Measurements from ENCODE around the gene WDR89.
"Not testable (repeated sequence)": the region's sequence is repeated elsewhere in the genome, so short reads cannot be mapped to it uniquely, and the experiment has no call there.

The WDR89 gene

DNA sequence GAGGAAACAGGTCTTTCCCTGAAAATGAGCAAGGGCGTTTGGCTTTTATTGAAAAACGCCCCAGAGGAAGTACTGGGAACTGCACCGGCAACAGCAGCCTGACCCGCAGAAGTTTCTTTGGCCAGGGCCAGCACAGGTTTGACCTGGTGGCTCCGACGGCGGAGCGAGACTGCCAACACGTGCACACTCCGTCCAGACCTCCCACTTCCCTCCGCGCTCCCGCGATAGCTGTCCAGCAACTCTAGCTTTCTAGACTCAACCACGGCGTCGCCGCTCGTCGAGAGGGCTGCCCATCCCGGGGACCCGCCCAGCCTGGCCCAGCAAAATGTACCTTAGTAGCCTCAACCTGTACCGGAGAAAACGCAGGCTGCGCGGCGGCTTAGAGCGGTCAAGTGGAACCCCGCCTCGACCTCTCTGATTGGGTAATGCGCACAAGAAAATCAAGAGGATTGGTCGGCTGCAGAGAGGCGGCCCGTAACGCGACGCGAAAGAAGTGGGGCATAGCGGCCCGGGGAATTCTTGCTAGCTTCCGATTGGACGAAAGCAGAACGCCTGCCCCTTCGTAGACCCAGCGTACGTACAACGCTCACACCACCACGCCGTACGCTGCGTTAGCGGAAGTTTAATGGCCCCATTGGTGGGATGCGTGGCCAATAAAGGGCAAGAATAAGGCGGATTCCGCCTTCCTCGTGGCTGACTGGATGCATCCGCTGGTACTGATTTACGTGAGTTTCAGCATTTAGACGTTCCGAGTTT, at the start of gene WDR89:
Gene WDR89, minus strand, starts transcription at position 399 of the 756 bp plus-strand sequence. CDS start 41,929 bp downstream, outside the sequence.
- FAIRE-seq (peak; percentile 99), DNase-seq (ENCODE audit: insufficient read length, low spot score) (peak; percentile 62)

GRCh38 chr14:63689132-63689531, 47.5 kb upstream of the WDR89 start:
- DNase-seq (ENCODE audit: insufficient read length, low spot score) (no peak), FAIRE-seq (no peak)

GRCh38 chr14:63686926-63687325, 45.3 kb upstream of the WDR89 start:
- FAIRE-seq, result no peak
- DNase-seq (ENCODE audit: insufficient read length, low spot score), result no peak

- no peak for DNase-seq (ENCODE audit: insufficient read length, low spot score)
- FAIRE-seq, result no peak
Measured at GRCh38 chr14:63685401-63685800, 43.7 kb upstream of the WDR89 start.

- DNase-seq (ENCODE audit: insufficient read length, low spot score) (no peak), FAIRE-seq (no peak)
Measured at GRCh38 chr14:63682727-63683593, 41.3 kb upstream of the WDR89 start.

GRCh38 chr14:63678536-63678935, 36.9 kb upstream of the WDR89 start:
- no peak for FAIRE-seq
- DNase-seq (ENCODE audit: insufficient read length, low spot score), result no peak

DNA sequence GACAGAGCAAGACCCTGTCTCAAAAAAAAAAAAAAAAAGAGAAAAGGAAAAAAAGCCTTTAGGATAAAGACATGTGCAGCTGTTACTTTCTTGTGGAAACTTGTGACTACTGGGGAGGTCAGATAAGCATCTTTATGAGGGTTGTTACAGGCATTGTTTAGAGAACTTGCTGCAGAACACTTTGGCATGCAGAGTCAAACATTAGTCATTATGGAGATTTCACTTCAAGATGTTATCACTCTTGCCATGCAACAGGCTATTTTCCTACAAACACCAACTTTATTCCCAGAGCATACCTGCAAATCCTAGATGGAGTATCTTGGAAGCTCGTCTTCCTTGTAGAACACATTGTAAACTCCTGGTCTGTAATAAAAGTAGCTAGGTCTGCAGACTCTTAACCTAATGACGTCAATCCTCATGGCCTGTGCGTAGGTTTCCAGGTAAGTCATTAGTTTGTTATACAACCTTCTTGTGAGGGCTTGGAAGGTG, 36.3 kb upstream of the WDR89 start:
- DNase-seq (ENCODE audit: insufficient read length, low spot score) (no peak), FAIRE-seq (no peak)

DNA sequence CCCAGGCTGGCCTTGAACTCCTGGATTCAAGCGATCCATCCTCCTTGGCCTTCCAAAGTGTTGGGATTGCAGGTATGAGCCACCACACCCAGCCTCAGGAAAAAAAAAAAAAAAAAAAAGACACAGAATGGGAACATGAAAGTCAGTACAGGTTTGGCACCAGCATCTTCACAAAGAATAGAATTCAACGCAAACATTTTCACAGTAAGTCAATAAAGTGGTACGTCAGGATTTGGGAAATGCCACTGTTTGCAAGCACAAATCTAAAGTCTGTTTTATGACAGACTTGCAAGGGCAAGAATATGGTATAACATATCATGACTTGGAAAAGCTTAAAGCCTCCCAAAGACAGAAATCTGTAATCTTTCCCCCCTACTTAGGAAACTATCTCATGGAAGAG, 34.9 kb upstream of the WDR89 start:
- FAIRE-seq (no peak), DNase-seq (ENCODE audit: insufficient read length, low spot score) (no peak)

GRCh38 chr14:63673886-63674497, 32.3 kb upstream of the WDR89 start:
- FAIRE-seq (peak; percentile 31), DNase-seq (ENCODE audit: insufficient read length, low spot score) (no peak)

DNA sequence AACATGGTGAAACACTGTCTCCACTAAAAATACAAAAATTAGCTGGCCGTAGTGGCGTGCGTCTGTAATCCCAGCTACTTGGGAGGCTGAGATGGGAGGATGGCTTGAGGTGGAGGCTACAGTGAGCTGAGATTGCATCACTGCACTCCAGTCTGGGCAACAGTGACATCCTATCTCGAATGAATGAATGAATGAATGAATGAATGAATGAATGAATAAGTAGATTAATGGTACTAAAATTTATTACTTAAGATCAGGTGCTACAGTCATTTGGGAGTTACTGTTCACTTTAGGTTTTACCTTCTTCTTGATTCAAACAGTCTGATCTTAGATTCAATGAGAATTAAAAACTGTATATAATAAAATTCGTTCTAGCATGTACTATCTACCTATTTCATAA, 31.6 kb upstream of the WDR89 start:
- FAIRE-seq, result no peak
- DNase-seq (ENCODE audit: insufficient read length, low spot score), result no peak

DNA sequence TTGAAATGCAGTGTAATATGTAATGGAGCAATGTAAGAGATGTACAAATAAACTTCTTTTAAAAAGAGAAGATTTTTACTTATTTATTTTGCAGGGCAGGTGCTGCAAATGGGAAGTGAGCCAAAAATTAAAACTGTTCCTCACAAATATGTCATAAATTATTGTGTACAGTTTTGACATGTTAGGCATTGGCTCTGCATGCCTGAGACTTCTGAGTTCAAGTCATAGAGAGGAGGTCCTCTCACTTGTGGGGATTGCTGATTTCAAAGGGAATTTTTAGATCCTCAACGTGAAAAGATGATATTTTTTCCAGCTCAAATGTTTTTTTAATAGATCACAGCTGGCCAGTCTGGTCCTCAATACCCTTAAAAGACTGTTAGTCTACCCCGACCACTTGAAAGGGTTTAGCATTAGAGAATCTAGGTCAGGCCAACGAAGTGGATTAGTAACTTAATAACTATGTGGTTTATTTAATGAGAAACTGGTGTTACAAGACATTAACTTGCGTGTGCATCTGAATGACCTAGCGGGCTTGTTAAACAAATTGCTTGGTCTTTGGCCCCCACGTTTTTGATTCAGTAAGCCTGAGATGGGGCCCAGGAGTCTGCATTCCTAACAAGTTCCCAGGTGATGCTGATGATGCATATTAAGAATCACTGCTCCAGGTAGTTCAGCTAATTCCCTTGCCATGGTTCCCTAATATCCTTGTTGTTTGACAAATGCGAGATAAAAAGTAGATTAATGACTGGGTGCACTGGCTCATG, 30.9 kb upstream of the WDR89 start:
- FAIRE-seq (peak; percentile 96), DNase-seq (ENCODE audit: insufficient read length, low spot score) (peak; percentile 26)

DNA sequence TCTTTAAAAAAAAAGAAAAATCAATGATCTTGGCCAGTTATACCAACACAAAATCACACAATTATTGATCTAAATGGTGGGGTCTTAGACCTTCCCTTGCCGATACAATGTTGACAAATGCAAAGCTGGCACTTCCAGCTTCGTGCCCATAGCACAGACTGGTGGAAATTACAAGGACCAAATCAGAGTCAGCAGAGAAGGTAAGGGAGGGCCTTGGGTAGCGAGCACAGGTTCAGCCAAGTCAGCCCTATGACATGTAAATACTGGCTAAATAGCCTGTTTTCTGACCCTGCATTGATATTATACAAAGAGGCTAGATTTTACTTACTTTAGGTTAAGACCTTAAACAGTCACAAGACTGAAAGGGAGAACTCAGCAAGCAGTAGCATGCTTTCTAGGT, 30.3 kb upstream of the WDR89 start:
- DNase-seq (ENCODE audit: insufficient read length, low spot score) (no peak), FAIRE-seq (no peak)

DNA sequence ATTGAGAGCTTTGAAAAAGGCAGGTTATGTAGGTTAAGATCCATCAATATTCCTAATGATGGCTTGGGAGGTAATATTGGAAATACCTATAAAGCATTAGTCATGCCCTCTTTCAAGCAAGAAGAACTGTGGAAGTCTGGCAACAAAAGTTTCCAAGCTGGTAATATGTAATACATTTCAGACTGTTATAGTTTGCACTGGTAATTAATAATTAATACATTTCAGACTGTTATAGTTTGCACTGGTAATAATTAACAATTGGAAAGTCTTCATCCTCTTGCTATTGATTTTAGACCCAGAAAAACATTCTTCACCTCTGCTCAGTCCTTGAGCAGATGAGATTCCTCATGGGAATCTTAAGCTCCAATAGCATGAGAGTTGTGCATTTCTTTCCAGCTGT, 29.0 kb upstream of the WDR89 start:
- FAIRE-seq (peak; percentile 89), DNase-seq (ENCODE audit: insufficient read length, low spot score) (no peak)

DNA sequence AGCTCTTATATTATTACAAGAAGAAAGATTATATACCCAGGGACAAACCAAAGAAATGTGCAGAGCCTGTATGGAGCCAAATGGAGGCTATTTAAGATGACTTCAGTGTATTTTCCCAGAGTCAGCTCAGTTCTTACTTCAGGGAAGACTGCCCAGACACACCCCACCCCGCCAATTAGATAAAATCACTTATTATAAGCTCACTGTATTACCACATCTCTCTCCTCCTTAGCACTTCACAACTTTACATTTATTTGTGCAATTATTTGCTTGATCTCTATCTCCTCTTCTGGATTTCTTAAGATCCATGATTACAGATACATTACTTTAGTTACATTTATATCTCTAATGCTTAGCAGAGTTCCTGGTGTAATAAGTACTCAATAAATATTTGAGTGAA, 24.7 kb upstream of the WDR89 start:
- no peak for FAIRE-seq

DNA sequence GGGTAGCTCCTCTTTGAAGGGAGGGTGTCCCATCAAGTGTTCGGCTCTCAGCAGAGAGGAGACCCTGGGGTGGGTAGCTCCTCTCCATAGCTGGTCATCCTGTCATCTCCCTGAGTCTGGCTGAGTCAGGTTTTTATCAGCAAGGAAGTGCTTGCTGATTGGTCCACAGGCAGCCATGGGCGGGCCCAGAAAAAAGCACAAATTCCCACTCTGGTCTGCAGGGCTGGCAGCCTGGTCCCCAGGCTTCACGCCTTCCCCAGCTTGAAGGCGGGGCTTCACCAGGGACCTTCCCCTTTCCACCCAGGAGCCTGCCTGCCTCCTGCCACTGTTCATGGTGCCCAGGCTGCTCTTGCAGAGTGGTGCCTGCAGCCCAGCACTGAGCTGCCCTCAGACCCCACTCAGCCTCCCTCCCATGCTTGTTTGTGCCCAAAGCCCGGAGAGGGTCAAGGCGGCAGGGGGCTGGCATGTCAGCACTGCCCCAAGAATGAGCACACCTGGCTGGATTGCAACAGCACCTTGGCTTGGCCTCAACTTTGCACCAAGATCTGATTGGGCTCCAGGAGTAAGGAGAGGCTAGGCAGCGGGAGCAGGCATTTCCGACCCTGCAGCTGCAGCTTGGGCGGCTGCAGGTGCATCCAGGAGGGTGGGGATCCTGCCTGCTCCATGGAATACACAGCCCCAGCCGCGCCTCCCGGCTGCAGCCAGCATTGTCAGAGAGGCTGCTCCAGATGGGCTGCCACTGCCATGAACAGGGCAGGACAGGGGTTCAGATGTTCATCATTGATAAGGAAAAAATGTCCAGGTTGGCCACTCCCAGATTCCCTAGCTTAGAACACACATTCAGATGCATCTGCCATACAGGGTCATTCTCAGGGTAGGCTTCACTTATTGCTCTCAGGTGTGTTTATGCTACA, 22.0 kb upstream of the WDR89 start:
- no peak for FAIRE-seq
- DNase-seq (ENCODE audit: insufficient read length, low spot score), result no peak

More for the DNA sequence above, 24.7 kb upstream of the WDR89 start:
- DNase-seq (ENCODE audit: insufficient read length, low spot score), result no peak

GRCh38 chr14:63662776-63663175, 21.1 kb upstream of the WDR89 start:
- FAIRE-seq (no peak), DNase-seq (ENCODE audit: insufficient read length, low spot score) (no peak)

DNA sequence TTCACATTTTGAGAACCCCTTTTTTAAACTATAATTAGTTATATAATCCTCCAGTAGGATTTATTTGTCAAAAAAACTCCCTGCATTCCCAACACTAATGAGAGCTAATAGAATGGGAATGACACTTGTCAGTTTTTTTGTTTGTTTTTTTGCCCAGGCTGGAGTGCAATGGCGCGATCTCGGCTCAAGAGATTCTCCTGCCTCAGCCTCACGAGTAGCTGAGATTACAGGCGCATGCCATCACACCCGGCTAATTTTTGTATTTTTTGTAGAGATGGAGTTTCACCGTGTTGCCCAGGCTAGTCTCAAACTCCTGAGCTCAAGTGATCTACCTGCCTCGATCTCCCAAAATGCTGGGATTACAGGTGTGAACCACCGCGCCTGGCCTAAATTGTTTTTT, 20.2 kb upstream of the WDR89 start:
- FAIRE-seq; DNase-seq (ENCODE audit: insufficient read length, low spot score): not testable (repeated sequence)

DNA sequence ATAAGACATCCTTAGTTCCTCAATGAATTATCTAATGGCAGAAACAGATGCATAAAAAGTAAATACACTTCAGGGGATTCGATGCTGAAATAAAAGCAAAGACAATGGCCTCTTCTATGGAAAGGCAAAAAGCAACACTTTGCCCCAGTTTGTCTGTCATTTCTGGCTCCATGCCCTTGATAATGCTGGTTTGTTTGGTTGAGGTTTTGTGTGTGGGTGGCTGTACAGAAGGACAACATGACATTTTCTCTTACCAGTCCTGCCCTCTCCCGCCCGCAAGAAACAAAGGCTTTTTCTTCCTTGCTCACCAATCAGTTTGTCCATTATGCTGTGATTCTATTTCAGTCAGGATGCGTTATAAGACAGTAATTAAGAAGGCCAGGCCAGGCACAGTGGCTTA, 18.1 kb upstream of the WDR89 start:
- no peak for FAIRE-seq

DNA sequence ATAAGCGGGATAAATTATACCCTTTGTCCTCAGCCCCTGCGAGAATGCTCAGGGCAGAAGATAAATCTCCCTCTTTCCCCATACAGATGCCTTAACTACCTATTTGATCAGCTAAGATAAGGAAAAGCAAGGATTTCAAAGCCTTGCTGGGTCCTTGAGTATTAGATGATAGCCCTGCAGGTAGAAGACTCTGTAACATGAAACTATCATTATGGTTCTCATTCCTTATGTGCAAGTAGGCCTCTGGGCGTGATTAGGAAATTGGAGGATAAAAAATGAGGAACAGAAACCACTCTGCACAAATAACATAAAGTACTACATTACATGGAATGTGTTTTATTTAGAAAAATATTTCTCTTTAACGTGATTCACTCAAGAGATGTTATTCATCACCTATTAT, 14.5 kb upstream of the WDR89 start:
- no peak for DNase-seq (ENCODE audit: insufficient read length, low spot score)
- no peak for FAIRE-seq

More for the DNA sequence above, 18.1 kb upstream of the WDR89 start:
- DNase-seq (ENCODE audit: insufficient read length, low spot score), result no peak

Measured in GM19239 (cell line).